KMS-11 (cell line): ENCODE measurements around the gene PPP1R1C.

Experiments used
- H2AFZ ChIP-seq: fragments of 200-600 bp; sonication (generic); 2 replicates; pipeline ENCODE4 v1.6.1; 2016; ENCODE audit warnings: antibody characterized with exemption, mixed run types, low read depth
- H3K27ac ChIP-seq: fragments of 200-600 bp; sonication (generic); 2 replicates; pipeline ENCODE4 v1.6.1; 2016; ENCODE audit warnings: mild to moderate bottlenecking, mixed run types
- H3K27me3 ChIP-seq: fragments of 200-600 bp; sonication (generic); 2 replicates; pipeline ENCODE4 v1.6.1; 2017; ENCODE audit warnings: mild to moderate bottlenecking, low read depth, mixed run types, moderate library complexity; ENCODE audit not compliant: insufficient read depth
- H3K36me3 ChIP-seq: fragments of 200-600 bp; sonication (generic); 2 replicates; pipeline ENCODE4 v1.6.1; 2017; ENCODE audit warnings: mild to moderate bottlenecking, mixed run types; ENCODE audit not compliant: insufficient read depth
- H3K4me1 ChIP-seq: fragments of 200-600 bp; sonication (generic); 2 replicates; pipeline ENCODE4 v1.6.1; 2016; ENCODE audit warnings: mild to moderate bottlenecking, low read depth, mixed run types; ENCODE audit not compliant: poor library complexity, severe bottlenecking
- H3K4me2 ChIP-seq: fragments of 200-600 bp; sonication (generic); 2 replicates; pipeline ENCODE4 v1.7.0; 2016; ENCODE audit warnings: mild to moderate bottlenecking, mixed run types
- H3K4me3 ChIP-seq: fragments of 200-600 bp; sonication (generic); IDR thresholded peaks from 2 replicates; pipeline ENCODE4 v1.6.1; 2017; ENCODE audit warnings: low read depth, low read length, mixed read lengths; ENCODE audit not compliant: insufficient read depth
- H3K79me2 ChIP-seq: fragments of 200-600 bp; sonication (generic); 2 replicates; pipeline ENCODE4 v1.6.1; 2016; ENCODE audit warnings: low read depth, mixed run types; ENCODE audit not compliant: insufficient read depth
- H3K9ac ChIP-seq: fragments of 200-600 bp; sonication (generic); 2 replicates; pipeline ENCODE4 v1.6.1; 2016; ENCODE audit warnings: mild to moderate bottlenecking, mixed run types
- H4K20me1 ChIP-seq: fragments of 200-600 bp; sonication (generic); 2 replicates; pipeline ENCODE4 v1.6.1; 2016; ENCODE audit warnings: mild to moderate bottlenecking, mixed run types; ENCODE audit not compliant: insufficient read depth
- CTCF ChIP-seq: fragments of 200-600 bp; sonication (generic); conservative IDR thresholded peaks from 2 replicates; pipeline ENCODE4 v1.6.1; 2017; ENCODE audit warnings: low read depth, mild to moderate bottlenecking, antibody characterized with exemption, low read length, moderate library complexity, mixed read lengths

Gene PPP1R1C

GRCh38 chr2:181962142-181962541 lies 23.5 kb upstream of the PPP1R1C start:
- Histone ChIP-seq H3K4me3 (no peak overlapping the region), H3K36me3 (no peaks in the 10 kb centered on the region), H3K4me2 (no peak overlapping the region), H3K9ac (no peak overlapping the region), H3K27ac (no peak overlapping the region), H3K79me2 (no peaks in the 10 kb centered on the region), H3K4me1 (no peaks in the 10 kb centered on the region), H2AFZ (no peak overlapping the region), H3K27me3 (no peaks in the 10 kb centered on the region), H4K20me1 (no peaks in the 10 kb centered on the region)
- TF ChIP-seq CTCF, result no peak

- H3K4me2 ChIP-seq, result no peak overlapping the region
- no peak for TF ChIP-seq CTCF
These were observed 15.4 kb upstream of the PPP1R1C start for GRCh38 chr2:181970160-181970794.

GRCh38 chr2:181971032-181971431 lies 14.6 kb upstream of the PPP1R1C start:
- no peak for TF ChIP-seq CTCF
- Histone ChIP-seq H3K27ac (no peak overlapping the region), H3K4me2 (no peak overlapping the region), H2AFZ (no peak overlapping the region), H3K4me3 (no peak overlapping the region), H4K20me1 (no peaks in the 10 kb centered on the region), H3K79me2 (no peaks in the 10 kb centered on the region), H3K27me3 (no peaks in the 10 kb centered on the region), H3K36me3 (no peaks in the 10 kb centered on the region), H3K4me1 (no peaks in the 10 kb centered on the region), H3K9ac (no peak overlapping the region)

More at GRCh38 chr2:181970160-181970794, 15.4 kb upstream of the PPP1R1C start:
- no peak overlapping the region for H3K4me3 ChIP-seq
- no peak overlapping the region for H2AFZ ChIP-seq
- no peaks in the 10 kb centered on the region for H4K20me1 ChIP-seq
- H3K4me1 ChIP-seq, result no peaks in the 10 kb centered on the region
- no peak overlapping the region for H3K27ac ChIP-seq
- H3K27me3 ChIP-seq, result no peaks in the 10 kb centered on the region
- H3K9ac ChIP-seq, result no peak overlapping the region
- no peaks in the 10 kb centered on the region for H3K36me3 ChIP-seq
- H3K79me2 ChIP-seq, result no peaks in the 10 kb centered on the region

GRCh38 chr2:181972431-181973170 lies 13.1 kb upstream of the PPP1R1C start:
- Histone ChIP-seq H2AFZ (no peak overlapping the region), H3K4me2 (no peak overlapping the region), H3K9ac (no peak overlapping the region), H3K4me3 (no peak overlapping the region), H4K20me1 (no peaks in the 10 kb centered on the region), H3K4me1 (no peaks in the 10 kb centered on the region), H3K27ac (no peak overlapping the region), H3K36me3 (no peaks in the 10 kb centered on the region), H3K27me3 (no peaks in the 10 kb centered on the region), H3K79me2 (no peaks in the 10 kb centered on the region)
- TF ChIP-seq CTCF, result no peak
